SW480 (cell line): ENCODE measurements around the gene EVA1A.
A peak's percentile ranks its signal among the peaks of the same experiment; 100 is the strongest.

Experiments
- DNase-seq: peaks from one replicate; pipeline ENCODE4 v3.0.0-alpha.2; 2016; ENCODE audit warnings: low spot score

Gene EVA1A

GRCh38 chr2:75560768-75561565 lies at the start of gene EVA1A:
Gene EVA1A, minus strand, starts transcription at chr2:75560939. Its CDS starts 42,799 bp downstream, at chr2:75518140.
- peak; percentile 61 for DNase-seq

GRCh38 chr2:75609937-75610508 lies 49.3 kb upstream of the EVA1A start:
- peak; percentile 58 for DNase-seq

GRCh38 chr2:75609334-75609689 lies 48.6 kb upstream of the EVA1A start:
- no peak for DNase-seq

GRCh38 chr2:75608684-75609333 lies 48.1 kb upstream of the EVA1A start:
- DNase-seq, result peak; percentile 69

GRCh38 chr2:75607988-75608683 lies 47.4 kb upstream of the EVA1A start:
- peak; percentile 66 for DNase-seq

- no peak for DNase-seq
Measured at GRCh38 chr2:75607400-75607798, 46.7 kb upstream of the EVA1A start.

GRCh38 chr2:75606761-75607399 lies 46.1 kb upstream of the EVA1A start:
- no peak for DNase-seq

GRCh38 chr2:75605770-75606529 lies 45.2 kb upstream of the EVA1A start:
- DNase-seq, result peak; percentile 68

- no peak for DNase-seq
Measured at GRCh38 chr2:75604484-75604883, 43.7 kb upstream of the EVA1A start.

GRCh38 chr2:75603477-75603876 lies 42.7 kb upstream of the EVA1A start:
- no peak for DNase-seq

GRCh38 chr2:75602724-75603342 lies 42.1 kb upstream of the EVA1A start:
- DNase-seq, result no peak

- DNase-seq, result no peak
Measured at GRCh38 chr2:75600461-75601011, 39.8 kb upstream of the EVA1A start.

GRCh38 chr2:75598589-75599155 lies 37.9 kb upstream of the EVA1A start:
- no peak for DNase-seq

- no peak for DNase-seq
Measured at GRCh38 chr2:75597949-75598348, 37.2 kb upstream of the EVA1A start.

GRCh38 chr2:75596784-75597183 lies 36.0 kb upstream of the EVA1A start:
- no peak for DNase-seq

- no peak for DNase-seq
Measured at GRCh38 chr2:75595541-75596395, 35.0 kb upstream of the EVA1A start.

GRCh38 chr2:75594596-75594995 lies 33.9 kb upstream of the EVA1A start:
- DNase-seq, result no peak

GRCh38 chr2:75592888-75593287 lies 32.1 kb upstream of the EVA1A start:
- no peak for DNase-seq

GRCh38 chr2:75592030-75592429 lies 31.3 kb upstream of the EVA1A start:
- peak; percentile 62 for DNase-seq
